Measurements from ENCODE around the gene GRK6. TPM values are rescaled to one million over a fixed set of nuclear protein-coding genes. Genes with fewer than 3 reads are reported as not detected.

GRK6 gene
- total and polyA plus RNA-seq, 9 of the 15 experiments (the other 6 are each of a cell fraction or from before 2014, with no cell fraction given) = 0.63 to 122 (median 44.5) TPM

DNA sequence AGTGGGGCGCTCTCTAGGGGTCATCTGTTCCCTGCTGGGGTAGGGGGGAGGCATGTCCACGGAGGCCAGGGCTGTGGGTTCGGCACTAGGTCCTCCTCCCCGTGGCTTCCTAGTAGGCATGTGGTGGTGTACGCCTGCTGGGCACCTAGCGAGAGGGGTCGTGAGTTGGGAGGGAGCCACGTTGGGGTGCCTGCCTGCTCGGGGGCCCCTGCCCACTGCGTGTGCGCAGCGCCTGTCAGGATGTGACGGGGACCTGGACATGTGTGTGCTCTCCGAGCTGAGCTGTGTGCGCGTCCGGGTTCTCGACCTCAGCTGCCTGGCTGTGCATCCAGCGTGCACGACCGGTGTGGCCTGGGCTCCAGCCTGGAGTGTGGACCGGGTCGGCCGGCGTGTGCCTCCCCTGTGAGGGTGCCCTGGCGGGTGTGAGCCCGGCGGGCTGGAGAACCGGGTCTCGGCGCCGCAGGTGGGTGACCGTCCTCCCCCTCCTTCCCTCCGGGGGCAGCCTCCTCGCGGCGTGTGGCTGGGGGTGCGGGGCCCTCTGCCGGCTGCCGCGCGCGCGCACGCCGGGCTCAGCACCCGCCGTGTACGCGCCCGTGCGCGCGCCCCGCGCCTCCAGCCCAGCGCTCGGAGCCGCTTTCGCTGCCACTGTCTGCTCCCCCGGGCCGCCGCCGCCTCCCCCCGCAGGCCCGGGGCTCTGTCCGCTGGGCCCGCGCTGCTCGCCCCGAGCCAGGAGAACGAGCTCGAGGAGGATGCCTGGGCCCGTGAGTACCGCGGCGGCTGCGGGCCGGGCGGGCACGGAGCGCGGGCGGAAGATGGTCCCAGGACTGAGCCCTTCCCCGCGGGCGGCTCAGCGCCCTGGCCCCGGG lies 20.0 kb downstream of the GRK6 start, which contains the start of gene PRR7 (continued):
- 0 out of 2 replicates have a peak, but pooled peaks have one; percentile 71 for TF ChIP-seq RBM34 (IDR thresholded peaks at IDR 0.05; ENCODE audit: borderline replicate concordance, insufficient read depth, low read length)
- no peak for TF ChIP-seq ZNF24 (IDR thresholded peaks at IDR 0.05)
- peak; percentile 58 for TF ChIP-seq E2F8 (IDR thresholded peaks at IDR 0.05; ENCODE audit: low read depth, partially characterized antibody)
- TF ChIP-seq, protein P1, sequence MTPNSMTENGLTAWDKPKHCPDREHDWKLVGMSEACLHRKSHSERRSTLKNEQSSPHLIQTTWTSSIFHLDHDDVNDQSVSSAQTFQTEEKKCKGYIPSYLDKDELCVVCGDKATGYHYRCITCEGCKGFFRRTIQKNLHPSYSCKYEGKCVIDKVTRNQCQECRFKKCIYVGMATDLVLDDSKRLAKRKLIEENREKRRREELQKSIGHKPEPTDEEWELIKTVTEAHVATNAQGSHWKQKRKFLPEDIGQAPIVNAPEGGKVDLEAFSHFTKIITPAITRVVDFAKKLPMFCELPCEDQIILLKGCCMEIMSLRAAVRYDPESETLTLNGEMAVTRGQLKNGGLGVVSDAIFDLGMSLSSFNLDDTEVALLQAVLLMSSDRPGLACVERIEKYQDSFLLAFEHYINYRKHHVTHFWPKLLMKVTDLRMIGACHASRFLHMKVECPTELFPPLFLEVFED (CRISPR knock-in tag; conservative IDR thresholded peaks at IDR 0.05) = no peak
- 0 out of 2 replicates have a peak, but pooled peaks have one; percentile 47 for TF ChIP-seq ZNF431 (CRISPR knock-in tag; IDR thresholded peaks at IDR 0.05)
- TF ChIP-seq TFAP4 (CRISPR knock-in tag; IDR thresholded peaks at IDR 0.05; ENCODE audit: borderline replicate concordance) = peak; percentile 68
- no peak for TF ChIP-seq DDX20 (tag; IDR thresholded peaks at IDR 0.05; ENCODE audit: low read depth)
- TF ChIP-seq POLR2B (IDR thresholded peaks at IDR 0.05; ENCODE audit: low read depth, partially characterized antibody) = peak; percentile 87
- peak; percentile 66 for TF ChIP-seq KLF10 (CRISPR knock-in tag; IDR thresholded peaks at IDR 0.05)
- TF ChIP-seq HMGN3 (IDR thresholded peaks at IDR 0.05; ENCODE audit: borderline replicate concordance, extremely low read depth, insufficient read length, low read depth, low read length) = peak; percentile 92
- TF ChIP-seq CEBPB (tag; IDR thresholded peaks at IDR 0.05) = no peak
- TF ChIP-seq RBFOX2 (IDR thresholded peaks at IDR 0.05; ENCODE audit: low read depth, low read length) = peak; percentile 56
- TF ChIP-seq, protein P2, sequence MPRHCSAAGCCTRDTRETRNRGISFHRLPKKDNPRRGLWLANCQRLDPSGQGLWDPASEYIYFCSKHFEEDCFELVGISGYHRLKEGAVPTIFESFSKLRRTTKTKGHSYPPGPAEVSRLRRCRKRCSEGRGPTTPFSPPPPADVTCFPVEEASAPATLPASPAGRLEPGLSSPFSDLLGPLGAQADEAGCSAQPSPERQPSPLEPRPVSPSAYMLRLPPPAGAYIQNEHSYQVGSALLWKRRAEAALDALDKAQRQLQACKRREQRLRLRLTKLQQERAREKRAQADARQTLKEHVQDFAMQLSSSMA (CRISPR knock-in tag; IDR thresholded peaks at IDR 0.05) = peak; percentile 84
- TF ChIP-seq TAF1 (IDR thresholded peaks at IDR 0.05; ENCODE audit: control insufficient read depth, extremely low read depth, insufficient read depth, low read length, severe bottlenecking) = peak; percentile 32
- TF ChIP-seq HIVEP1 (CRISPR knock-in tag; IDR thresholded peaks at IDR 0.05) = no peak
- TF ChIP-seq, protein P3, sequence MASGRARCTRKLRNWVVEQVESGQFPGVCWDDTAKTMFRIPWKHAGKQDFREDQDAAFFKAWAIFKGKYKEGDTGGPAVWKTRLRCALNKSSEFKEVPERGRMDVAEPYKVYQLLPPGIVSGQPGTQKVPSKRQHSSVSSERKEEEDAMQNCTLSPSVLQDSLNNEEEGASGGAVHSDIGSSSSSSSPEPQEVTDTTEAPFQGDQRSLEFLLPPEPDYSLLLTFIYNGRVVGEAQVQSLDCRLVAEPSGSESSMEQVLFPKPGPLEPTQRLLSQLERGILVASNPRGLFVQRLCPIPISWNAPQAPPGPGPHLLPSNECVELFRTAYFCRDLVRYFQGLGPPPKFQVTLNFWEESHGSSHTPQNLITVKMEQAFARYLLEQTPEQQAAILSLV (tag; IDR thresholded peaks at IDR 0.05) = no peak
- peak; percentile 27 for TF ChIP-seq RB1 (IDR thresholded peaks at IDR 0.05; ENCODE audit: low read depth)
- no peak for TF ChIP-seq BRCA1 (IDR thresholded peaks at IDR 0.05)
- TF ChIP-seq BRCA1 (CRISPR knock-in tag; IDR thresholded peaks at IDR 0.05) = no peak
- TF ChIP-seq, protein P4, sequence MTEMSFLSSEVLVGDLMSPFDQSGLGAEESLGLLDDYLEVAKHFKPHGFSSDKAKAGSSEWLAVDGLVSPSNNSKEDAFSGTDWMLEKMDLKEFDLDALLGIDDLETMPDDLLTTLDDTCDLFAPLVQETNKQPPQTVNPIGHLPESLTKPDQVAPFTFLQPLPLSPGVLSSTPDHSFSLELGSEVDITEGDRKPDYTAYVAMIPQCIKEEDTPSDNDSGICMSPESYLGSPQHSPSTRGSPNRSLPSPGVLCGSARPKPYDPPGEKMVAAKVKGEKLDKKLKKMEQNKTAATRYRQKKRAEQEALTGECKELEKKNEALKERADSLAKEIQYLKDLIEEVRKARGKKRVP (CRISPR knock-in tag; IDR thresholded peaks at IDR 0.05) = 0 out of 2 replicates have a peak, but pooled peaks have one; percentile 13

All from K562 (cell line).